ENCODE results near the gene UBE2I.

The UBE2I gene

DNA sequence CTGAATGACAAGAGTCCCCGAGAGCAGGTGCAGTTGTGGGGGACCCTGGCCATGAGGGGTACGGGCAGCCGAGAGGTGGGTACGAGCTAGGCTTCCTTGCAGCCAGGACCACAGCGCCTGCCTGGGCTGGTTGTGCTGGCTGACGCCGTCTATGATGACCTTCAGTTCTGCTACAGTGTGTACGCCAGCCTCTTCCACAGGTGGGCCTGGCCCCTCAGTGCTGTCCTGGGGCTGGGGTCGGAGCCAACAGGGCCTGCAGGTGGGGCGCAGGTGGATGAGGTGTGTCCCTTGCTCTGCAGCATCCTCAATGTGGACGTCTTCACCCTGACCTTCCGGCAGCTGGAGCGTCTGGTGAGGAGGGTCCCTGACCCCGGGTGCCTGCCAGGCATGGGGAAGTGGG lies 35.1 kb downstream of the UBE2I start:
- DNase-seq, result no peak

DNA sequence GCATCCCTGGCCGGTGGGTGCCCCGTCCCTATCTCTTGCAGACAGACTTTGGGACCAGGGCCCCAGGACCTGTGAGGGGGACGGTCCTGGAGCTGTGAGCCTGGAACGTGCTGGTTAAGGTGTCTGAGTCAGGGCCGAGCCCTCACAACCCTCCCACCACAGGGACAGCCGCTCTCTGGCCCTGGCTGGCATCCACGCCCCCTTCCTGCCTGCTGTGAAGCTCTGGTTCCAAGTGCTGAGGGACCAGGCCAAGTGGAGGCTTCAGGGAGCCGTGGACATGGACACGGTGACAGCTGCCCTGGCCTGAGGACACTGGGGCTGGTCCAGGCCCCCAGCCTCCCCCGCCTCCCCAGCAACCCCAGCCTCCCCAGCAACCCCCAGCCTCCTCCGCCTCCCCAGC lies 35.7 kb downstream of the UBE2I start:
- DNase-seq, result no peak

DNA sequence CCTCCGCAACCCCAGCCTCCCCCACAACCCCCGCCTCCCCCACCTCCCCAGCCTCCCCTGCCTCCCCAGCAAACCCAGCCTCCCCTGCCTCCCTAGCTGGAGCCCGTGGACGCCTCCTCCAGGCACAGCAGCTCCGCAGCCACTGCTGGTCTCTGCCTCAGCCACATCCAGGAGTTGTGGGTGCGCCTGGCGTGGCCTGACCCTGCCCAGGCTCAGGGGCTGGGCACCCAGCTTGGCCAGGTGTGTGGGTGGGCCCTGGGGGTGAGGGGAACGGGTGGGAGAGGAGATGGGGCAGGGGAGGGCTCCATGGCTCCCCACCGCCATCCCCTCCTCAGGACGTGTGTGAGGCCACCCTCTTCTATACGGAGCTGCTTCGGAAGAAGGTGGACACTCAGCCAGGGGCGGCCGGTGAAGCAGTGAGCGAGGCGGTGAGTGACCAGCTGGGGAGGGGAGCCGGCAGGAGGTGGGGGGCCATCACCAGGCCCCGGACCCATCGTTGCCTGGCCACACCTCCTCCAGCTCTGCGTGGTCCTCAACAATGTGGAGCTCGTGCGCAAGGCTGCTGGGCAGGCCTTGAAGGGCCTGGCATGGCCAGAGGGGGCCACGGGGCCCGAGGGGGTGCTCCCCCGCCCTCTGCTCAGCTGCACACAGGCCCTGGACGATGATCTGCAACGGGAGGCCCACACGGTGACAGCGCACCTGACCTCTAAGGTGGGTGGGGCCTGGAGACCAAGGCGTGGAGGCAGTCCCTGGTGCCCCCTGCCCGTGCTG lies 36.4 kb downstream of the UBE2I start:
- no peak for DNase-seq

- DNase-seq, result no peak
These were observed 37.2 kb downstream of the UBE2I start for GRCh38 chr16:1346422-1347285.

GRCh38 chr16:1347286-1347855 lies 37.9 kb downstream of the UBE2I start:
- no peak for DNase-seq

DNA sequence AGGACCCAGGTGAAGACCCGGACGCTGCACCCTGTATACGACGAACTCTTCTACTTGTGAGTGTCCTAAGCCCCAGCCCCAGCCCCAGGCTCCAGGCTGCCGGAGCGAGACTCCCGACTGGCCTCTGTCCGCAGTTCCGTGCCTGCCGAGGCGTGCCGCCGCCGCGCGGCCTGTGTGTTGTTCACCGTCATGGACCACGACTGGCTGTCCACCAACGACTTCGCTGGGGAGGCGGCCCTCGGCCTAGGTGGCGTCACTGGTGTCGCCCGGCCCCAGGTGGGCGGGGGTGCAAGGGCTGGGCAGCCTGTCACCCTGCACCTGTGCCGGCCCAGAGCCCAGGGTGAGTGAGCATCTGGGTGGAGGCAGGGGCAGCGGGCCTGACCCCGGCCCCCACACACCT lies 38.5 kb downstream of the UBE2I start:
- DNase-seq, result no peak

DNA sequence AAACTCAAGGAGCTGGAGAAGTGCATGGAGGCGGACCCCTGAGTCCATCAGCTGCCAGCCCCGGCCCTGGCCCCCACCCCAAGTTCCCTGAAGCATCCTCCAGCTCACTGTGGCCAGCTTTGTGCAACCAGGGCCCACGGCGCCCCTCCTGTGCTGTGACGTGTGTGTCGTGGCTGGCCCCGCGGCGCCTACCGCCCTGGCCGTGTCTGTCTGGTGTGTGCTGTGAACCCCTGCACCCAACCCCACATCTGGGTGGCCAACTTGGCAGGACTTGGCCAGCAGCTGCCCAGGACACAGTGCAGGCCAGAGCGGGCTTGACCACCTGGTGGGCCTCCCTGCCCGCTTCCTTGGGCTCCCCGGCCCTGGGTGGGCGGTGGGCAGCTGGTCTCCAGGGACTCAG lies 39.0 kb downstream of the UBE2I start:
- DNase-seq, result no peak

- DNase-seq, result no peak
These were observed 39.5 kb downstream of the UBE2I start for GRCh38 chr16:1348926-1349325.

DNA sequence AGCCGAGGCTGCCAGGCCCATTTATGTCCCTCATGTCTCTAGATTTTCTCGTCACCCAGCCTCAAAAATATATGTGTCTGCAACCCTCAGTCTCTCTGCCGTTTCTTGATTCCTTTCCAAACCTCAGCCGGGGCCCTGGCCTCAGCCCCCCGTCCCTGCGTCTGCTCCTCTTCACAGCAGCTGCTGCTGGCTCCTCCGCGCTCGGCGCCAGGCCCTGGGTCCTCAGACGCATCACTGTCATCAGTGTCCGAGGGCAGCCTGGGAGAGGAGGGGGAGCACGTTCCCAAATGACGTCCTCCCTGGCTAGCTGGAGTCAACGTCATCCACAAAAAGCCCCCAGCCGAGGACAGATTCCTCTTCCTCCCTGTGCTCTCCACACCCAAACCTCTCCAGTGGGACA lies 39.9 kb downstream of the UBE2I start:
- no peak for DNase-seq

DNA sequence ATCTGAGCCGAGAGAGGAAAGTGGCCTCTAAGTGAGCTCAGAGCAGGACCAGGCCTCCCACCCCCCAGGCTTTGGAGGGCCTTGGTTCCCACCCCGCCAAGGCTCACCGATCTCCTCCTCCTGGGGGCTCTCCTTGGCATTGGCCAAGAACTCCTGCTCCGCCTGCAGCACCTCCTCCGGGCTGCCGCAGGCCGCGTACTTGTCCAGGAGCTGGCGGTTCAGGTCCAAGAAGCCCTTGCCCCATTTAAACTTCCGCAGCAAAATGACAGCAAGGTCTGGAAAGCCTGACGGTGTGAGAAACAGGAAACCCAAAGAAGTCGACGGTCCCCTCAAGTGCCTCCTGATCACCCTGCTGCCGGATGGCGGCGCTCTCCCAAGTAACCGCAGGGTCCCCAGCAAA lies 40.5 kb downstream of the UBE2I start:
- no peak for DNase-seq

DNA sequence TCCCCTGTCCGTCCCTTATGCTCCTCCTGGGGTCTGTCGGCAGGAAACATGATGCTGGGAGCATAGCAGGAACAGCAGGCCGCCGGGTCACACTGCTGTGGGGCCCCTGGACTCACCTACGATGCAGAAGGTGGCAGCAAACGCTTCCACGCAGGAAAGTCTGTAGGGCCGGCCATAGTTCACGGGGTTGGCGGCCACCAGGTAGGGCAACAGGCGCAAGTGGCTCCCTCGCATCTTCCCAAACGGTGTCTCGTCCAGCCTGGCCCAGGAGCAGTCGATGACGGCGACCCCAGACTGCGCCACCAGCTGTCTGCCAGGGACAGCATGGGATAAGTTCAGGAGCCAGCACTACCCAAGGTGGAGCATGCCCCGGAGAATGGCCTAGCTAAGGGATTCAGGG lies 41.3 kb downstream of the UBE2I start:
- DNase-seq, result no peak

GRCh38 chr16:1351215-1351581 lies 41.8 kb downstream of the UBE2I start:
- no peak for DNase-seq

DNA sequence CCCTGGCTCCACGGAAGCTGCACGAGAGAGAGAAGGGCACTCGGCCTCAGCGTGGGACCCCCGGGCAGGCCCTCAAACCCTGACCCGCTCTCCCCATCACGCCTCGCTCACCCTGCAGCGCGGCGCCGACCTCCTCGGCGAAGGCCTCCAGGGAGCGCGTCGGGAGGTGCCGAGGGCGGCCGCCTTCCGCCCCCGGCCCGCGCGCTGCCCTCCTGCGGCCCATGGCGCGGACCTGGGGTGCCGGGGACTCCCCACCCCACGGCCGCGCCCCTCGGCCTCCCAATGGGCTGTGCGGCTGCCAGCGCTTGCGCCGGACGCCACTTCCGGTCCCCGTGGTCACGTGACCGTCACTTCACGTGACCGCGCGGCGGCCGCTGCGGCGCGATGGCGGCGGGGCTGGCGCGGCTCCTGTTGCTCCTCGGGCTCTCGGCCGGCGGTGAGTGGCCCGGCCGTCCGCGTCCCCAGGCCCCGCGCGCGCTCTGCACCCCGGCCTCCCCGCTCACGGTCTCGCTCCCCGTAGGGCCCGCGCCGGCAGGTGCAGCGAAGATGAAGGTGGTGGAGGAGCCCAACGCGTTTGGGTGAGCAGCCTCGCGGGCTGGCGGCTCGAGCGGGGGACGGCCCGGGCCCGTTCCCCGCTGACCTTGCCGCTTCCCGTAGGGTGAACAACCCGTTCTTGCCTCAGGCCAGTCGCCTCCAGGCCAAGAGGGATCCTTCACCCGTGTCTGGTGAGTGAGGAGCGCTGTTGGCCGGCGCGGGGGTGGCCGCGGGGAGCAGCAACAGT lies 42.3 kb downstream of the UBE2I start, which contains the start of the genes GNPTG and TSR3:
Gene GNPTG, plus strand, starts transcription at position 350 of the 781 bp plus-strand sequence. Its CDS starts 35 bp downstream, at position 385.
Gene TSR3, minus strand, starts transcription at position 297 of the 781 bp plus-strand sequence. Its CDS starts 74 bp downstream, at position 223.
- peak; percentile 88 to 92 for DNase-seq

DNA sequence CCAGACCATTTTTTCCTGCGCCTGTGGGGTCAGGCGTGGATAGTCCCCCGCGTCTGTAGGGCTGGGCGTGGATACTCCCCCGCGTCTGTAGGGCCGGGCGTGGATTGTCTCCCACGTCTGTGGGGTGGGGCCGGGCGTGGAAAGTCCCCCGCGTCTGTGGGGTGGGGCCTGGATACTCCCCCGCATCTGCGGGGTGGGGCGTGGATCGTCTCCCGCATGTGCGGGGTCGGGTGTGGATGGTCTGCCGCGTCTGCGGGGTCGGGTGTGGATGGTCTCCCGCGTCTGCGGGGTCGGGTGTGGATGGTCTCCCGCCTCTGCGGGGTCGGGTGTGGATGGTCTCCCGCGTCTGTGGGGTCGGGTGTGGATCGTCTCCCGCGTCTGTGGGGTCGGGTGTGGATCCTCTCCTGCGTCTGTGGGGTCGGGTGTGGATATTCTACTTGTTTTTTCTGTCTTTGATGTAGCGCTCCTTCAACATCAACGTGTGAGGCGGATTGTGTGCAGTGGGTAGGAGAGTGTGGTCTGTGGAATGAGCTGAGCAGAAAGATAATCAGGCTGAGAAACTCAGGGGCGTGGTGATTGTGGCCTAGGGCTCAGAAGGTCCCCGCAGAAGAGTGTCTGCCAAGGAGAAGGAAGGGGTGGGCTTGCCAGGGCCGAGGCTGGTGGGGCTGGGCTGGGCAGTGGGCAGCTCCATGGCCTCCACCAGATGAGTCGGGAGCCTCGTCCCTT lies 45.5 kb downstream of the UBE2I start:
- DNase-seq, result no peak

GRCh38 chr16:1355591-1355990 lies 46.2 kb downstream of the UBE2I start:
- DNase-seq, result no peak

DNA sequence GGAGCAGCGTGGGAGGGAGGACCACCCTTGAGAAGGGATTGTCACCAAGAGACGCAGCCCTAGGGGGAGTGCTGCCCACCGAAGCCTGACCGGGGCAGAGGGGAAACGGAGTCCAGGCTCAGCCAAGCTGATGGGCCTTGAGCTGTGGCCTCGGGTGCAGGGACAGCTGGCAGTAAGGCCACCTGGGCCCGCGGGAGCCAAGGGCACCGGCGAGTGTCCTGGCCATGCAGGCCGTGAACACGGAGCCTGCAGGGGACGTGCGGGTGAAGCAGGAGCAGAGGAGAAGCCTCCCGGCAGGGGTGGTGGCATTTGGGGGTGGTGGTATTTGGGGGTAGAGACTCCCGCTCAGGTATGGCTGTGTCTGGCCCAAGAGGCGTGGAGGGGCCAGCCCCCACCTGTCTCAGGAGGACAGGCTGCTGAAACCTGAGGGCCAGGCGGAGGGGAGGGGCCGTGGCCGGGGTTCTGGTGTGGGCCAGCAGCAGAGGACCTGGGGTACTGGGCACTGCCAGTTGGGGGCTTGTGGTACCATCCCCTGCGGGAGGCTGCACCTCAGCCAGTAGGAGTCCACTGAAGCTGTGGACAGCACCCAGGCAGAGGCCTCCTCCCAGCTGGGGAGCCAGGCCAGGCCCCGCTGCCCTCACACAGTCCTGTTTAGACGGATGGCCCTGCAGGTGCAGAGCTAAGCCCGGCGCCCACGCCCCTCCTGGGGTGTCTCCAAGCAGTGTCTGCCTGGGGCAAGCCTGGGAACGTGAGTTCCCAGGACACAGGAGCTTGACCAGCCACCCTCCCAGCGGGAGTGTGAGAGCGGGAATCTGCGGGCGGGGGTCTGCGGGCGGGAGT lies 46.8 kb downstream of the UBE2I start:
- no peak for DNase-seq

GRCh38 chr16:1357906-1358566 lies 48.6 kb downstream of the UBE2I start:
- no peak for DNase-seq

GRCh38 chr16:1361685-1362360 lies 52.4 kb downstream of the UBE2I start:
- DNase-seq, result no peak

DNA sequence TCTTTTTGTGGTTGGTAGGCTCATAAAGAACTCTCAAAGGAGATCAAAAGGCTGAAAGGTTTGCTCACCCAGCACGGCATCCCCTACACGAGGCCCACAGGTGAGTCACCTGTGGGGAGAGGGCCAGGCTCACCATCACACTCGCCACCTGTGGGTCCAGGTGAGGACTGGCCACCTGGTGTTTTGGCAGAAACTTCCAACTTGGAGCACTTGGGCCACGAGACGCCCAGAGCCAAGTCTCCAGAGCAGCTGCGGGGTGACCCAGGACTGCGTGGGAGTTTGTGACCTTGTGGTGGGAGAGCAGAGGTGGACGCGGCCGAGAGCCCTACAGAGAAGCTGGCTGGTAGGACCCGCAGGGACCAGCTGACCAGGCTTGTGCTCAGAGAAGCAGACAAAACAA lies 53.4 kb downstream of the UBE2I start:
- DNase-seq, result no peak

GRCh38 chr16:1363501-1364041 lies 54.1 kb downstream of the UBE2I start:
- DNase-seq, result peak; percentile 21 to 60
